GM12878 (cell line): ENCODE data around the gene OR52B2. TPM values are rescaled to one million over a fixed set of nuclear protein-coding genes. Genes with fewer than 3 reads are reported as not detected.

ENCODE experiments used
- PKNOX1 ChIP-seq: fragments of 450-650 bp; IDR thresholded peaks from 2 replicates; pipeline ENCODE4 v1.6.1; 2016; ENCODE audit warnings: mild to moderate bottlenecking
- STAT1 ChIP-seq: fragments of 450-650 bp; conservative IDR thresholded peaks from 2 replicates; pipeline ENCODE4 v1.6.1; 2014; ENCODE audit warnings: antibody characterized with exemption, mild to moderate bottlenecking
- ZBTB11 ChIP-seq: fragments of 450-650 bp; formaldehyde crosslinking; IDR thresholded peaks from 2 replicates; pipeline ENCODE4 v1.5.0; 2022; ENCODE audit warnings: mild to moderate bottlenecking, missing genetic modification characterization
- ZNF592 ChIP-seq: fragments of 450-650 bp; IDR thresholded peaks from 2 replicates; pipeline ENCODE4 v1.6.1; 2017; ENCODE audit warnings: mild to moderate bottlenecking, moderate library complexity
- polyA plus RNA-seq, 11 experiments: library from polyadenylated mRNA; depleted of rRNA in 4 of 11; unstranded in 6 of 11; stranded (reverse) in 5 of 11; fragments of >200 nt; fragmentation: Nextera tagmentation in 4 of 11; fragmentation: Illumina TruSeq in 1 of 11; extraction: Ambion mirVana in 4 of 11; extraction: Trizol in 1 of 11; gene quantifications; 1 replicate in 1 of 11; 2 replicates in 10 of 11; pipeline versions ENCODE4 v1.2.1 to v1.2.3, GENCODE V29; 2011 to 2016; ENCODE audit warnings: inconsistent platforms in 2 of 11, missing spikeins in 2 of 11, low read depth in 1 of 11
- total RNA-seq, 4 experiments: library from RNA; depleted of rRNA in 3 of 4; stranded (reverse); fragments of >200 nt in 3 of 4; fragmentation: Illumina TruSeq in 1 of 4; extraction: Trizol in 1 of 4; gene quantifications; 2 replicates each; pipeline versions ENCODE4 v1.2.1 to v1.2.3, GENCODE V29; 2013 to 2021

The OR52B2 gene
- total and polyA plus RNA-seq, 10 of the 15 experiments (the other 5 are each of a cell fraction or from before 2014, with no cell fraction given) = 0.08 TPM; not detected in 9

- TF ChIP-seq ZNF592 (no peak), PKNOX1 (no peak), STAT1 (no peak), ZBTB11 (CRISPR knock-in tag) (no peak)
Measured at GRCh38 chr11:6152126-6152525, 18.0 kb downstream of the OR52B2 start (continued).
